ENCODE data around the gene MED26. TPM values are rescaled to one million over a fixed set of nuclear protein-coding genes. Genes with fewer than 3 reads are reported as not detected.

Gene MED26
- total RNA-seq, 6 donors from 2014 or later: 12.6 to 26.5 (median 13.8) TPM

GRCh38 chr19:16587833-16588823, 39.9 kb downstream of the MED26 start:
- H3K4me3 ChIP-seq: peak overlapping the region in 2 of 4 donors; percentile 9 to 22
- WGBS, 2 donors: 9 to 24% methylated on average over 12 to 26 of the region's 26 CpGs
- ATAC-seq (ENCODE audit: low FRiP score in 2 of 2): peak; percentile 45 to 58
- no peaks in the 10 kb centered on the region for H3K36me3 ChIP-seq
- peak; percentile 49 to 79 for DNase-seq
- H3K9me3 ChIP-seq: no peaks in the 10 kb centered on the region
- H3K27me3 ChIP-seq: no peaks in the 10 kb centered on the region
- TF ChIP-seq CTCF (IDR thresholded peaks at IDR 0.05) (no peak), EP300 (IDR thresholded peaks at IDR 0.05) (no peak), POLR2AphosphoS5 (IDR thresholded peaks at IDR 0.05) (no peak), POLR2A (IDR thresholded peaks at IDR 0.05) (no peak)
- peaks cover 69 to 90% (median 83%) of the 10 kb centered on the region in 4 donors for H3K4me1 ChIP-seq
- peak overlapping the region; percentile 61 to 78 (median 72) for H3K27ac ChIP-seq

GRCh38 chr19:16586991-16587832, 40.8 kb downstream of the MED26 start:
- ATAC-seq (ENCODE audit: low FRiP score in 2 of 2): no peak
- 46 to 60% methylated on average over 9 to 20 of the region's 20 CpGs for WGBS, 2 donors
- no peaks in the 10 kb centered on the region for H3K9me3 ChIP-seq
- peak overlapping the region; percentile 61 to 78 (median 72) for H3K27ac ChIP-seq
- peak in 1 of 2 donors; percentile 81 for DNase-seq
- no peaks in the 10 kb centered on the region for H3K36me3 ChIP-seq
- H3K27me3 ChIP-seq: no peaks in the 10 kb centered on the region
- TF ChIP-seq POLR2A (IDR thresholded peaks at IDR 0.05) (no peak), CTCF (IDR thresholded peaks at IDR 0.05) (no peak), EP300 (IDR thresholded peaks at IDR 0.05) (no peak), POLR2AphosphoS5 (IDR thresholded peaks at IDR 0.05) (peak in 1 of 2 donors; percentile 17)
- H3K4me3 ChIP-seq: peak overlapping the region in 1 of 4 donors; percentile 22
- H3K4me1 ChIP-seq: peaks cover 65 to 90% (median 81%) of the 10 kb centered on the region in 4 donors

GRCh38 chr19:16586477-16586871, 41.5 kb downstream of the MED26 start:
- TF ChIP-seq EP300 (IDR thresholded peaks at IDR 0.05) (no peak), CTCF (IDR thresholded peaks at IDR 0.05) (no peak), POLR2AphosphoS5 (IDR thresholded peaks at IDR 0.05) (no peak), POLR2A (IDR thresholded peaks at IDR 0.05) (no peak)
- H3K4me1 ChIP-seq: peaks cover 66 to 90% (median 80%) of the 10 kb centered on the region in 4 donors
- no peak for DNase-seq
- H3K4me3 ChIP-seq: no peak overlapping the region
- no peaks in the 10 kb centered on the region for H3K27me3 ChIP-seq
- no peaks in the 10 kb centered on the region for H3K36me3 ChIP-seq
- H3K27ac ChIP-seq: peak overlapping the region; percentile 27 to 78 (median 72)
- 80 to 92% methylated on average over 6 to 9 of the region's 9 CpGs for WGBS, 2 donors
- H3K9me3 ChIP-seq: no peaks in the 10 kb centered on the region
- ATAC-seq (ENCODE audit: low FRiP score in 2 of 2): no peak

- ATAC-seq (ENCODE audit: low FRiP score in 2 of 2): no peak
- 60 to 71% methylated on average over 4 to 11 of the region's 11 CpGs for WGBS, 2 donors
- H3K4me3 ChIP-seq: no peak overlapping the region
- peak overlapping the region; percentile 43 to 78 (median 72) for H3K27ac ChIP-seq
- H3K9me3 ChIP-seq: no peaks in the 10 kb centered on the region
- DNase-seq: peak in 1 of 2 donors; percentile 45
- H3K36me3 ChIP-seq: no peaks in the 10 kb centered on the region
- no peak for TF ChIP-seq POLR2AphosphoS5 (IDR thresholded peaks at IDR 0.05)
- TF ChIP-seq POLR2A (IDR thresholded peaks at IDR 0.05): peak in 1 of 4 donors; percentile 31
- H3K4me1 ChIP-seq: peaks cover 66 to 95% (median 82%) of the 10 kb centered on the region in 4 donors
- H3K27me3 ChIP-seq: no peaks in the 10 kb centered on the region
These were observed 42.1 kb downstream of the MED26 start for GRCh38 chr19:16585808-16586476.
